ENCODE measurements around the gene GRB14.

The GRB14 gene

DNA sequence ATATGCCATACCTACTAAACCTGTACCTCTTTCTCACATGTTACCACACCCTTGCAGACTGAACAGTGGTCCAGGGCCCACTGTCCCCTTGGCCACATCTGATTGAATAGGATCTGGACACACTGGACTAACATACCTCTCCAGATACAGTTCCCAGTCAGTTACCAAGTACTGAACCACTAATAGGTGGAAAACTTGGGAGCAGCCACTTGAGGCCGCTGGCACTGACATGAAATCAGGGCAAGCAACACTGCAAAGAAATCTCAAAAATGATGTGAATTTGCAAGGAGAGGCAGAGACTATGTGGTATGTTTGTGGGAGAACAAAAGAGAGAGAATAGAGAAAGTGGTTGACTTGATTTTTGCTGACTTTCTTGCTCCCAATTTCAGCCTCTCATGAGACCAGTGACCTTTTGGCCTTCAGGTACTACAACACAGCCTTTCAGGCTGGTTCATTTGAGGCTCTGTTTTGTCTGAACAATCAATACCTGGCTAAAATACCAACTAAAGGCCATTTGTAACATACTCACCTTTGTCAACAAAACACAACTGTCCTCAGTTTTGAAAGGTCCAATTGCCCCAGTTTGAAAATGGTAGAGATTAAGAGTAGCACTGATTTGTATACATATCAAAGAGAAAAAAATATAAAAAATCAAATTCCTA lies 7.8 kb downstream of the GRB14 start:
- DNase-seq (ENCODE audit: low read depth) = no peak

DNA sequence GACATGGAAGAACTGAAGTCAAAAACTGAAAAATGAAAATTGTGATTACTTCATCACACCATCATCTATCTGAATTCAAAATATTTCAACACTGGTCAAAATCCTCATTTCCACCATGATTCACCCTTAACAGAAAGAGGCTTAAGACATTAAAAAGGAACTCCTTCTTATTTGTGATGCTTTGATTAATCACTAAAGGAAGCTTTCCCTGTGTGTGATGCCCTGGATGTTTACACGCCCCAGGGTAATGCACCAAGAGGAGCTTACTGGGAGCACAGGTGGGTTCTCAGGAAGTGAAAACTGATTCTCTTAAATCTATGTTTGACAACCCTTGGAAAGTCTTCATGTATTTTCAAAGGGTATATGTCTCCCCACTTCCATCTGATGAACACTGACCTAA lies 11.5 kb downstream of the GRB14 start:
- no peak for DNase-seq (ENCODE audit: low read depth)

DNA sequence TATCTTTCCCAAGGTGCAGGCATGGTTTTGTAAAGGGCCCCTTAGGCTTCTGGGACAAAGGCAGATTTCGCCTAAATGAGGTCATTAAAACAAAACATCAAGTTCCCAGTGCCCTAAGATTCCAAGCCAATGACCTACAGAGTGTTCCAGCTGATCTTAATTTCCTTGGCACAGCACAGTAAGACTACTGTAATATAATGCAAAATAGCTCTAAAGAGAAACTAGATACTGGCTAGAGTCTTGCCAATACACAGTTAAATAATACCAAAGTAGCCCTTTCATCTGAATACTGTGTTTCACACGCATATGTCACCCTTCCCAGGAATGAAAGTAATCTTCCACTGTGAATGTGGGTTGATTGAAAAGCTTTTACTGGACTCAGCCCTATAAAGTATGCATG lies 14.7 kb downstream of the GRB14 start:
- no peak for DNase-seq (ENCODE audit: low read depth)

DNA sequence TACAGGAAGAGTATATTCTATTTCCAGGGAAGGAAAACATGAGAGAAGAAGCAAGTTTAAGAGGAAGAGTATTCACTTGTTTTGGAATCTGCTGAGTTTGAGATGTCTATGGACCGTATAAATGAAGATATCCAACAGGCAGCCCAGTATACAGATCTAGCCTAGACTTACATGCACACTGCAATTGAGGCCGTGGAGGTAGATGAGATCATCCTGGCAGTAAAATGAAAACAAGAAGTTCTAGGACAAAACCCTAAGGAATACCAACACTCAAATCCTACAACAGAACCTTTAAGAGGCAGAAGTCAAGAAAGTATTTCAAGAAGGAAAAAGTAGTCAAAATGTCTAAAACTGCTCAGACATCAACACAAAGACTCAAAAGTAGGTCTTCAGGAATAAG lies 16.0 kb downstream of the GRB14 start:
- no peak for DNase-seq (ENCODE audit: low read depth)

DNA sequence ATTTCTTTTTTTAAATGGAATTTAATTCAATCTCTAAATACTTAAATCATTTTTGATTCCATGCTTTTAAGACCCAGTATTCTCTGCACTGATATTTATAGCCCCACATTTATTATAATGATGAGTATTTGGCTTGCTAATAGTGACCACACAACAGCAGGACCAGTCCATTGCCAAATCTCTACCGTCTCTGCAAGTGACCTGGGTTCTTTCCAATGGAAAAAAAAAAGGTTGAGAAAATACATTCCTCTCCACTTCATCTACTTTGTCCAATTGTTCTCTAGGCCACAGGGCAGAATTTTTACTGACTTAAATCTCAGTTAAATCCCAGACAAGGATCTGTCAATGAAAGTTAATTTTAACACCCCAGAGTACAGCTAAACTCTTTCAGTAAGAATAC lies 20.5 kb downstream of the GRB14 start:
- no peak for DNase-seq (ENCODE audit: low read depth)

DNA sequence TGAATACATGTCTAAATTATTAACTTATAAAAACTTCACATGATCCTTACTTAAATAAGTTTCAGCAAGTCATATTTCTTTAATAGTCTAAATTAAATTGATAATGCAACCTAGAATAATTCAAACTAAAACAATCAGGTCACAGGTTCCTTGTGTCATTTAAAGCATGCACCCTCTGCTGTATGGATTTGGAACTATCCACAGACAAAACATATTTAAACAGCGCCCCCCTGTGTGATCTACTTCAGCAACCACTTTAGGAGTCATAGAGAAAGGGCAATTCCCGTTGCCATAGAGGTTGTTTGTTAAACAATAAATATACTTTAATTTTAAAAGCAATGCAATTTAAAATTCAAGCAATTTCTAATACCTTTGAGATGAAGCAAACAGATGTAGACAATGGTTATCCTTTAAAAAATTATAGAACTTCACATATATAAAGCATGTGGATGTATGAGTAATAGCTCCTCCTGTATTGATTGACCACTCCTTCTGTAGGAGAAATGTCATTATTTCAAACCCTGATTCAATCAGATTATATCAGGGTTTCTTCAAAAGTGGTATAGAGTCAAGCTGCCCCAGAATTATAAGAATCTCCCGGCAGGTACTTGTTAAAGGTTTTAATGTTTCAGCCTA lies 21.2 kb downstream of the GRB14 start:
- no peak for DNase-seq (ENCODE audit: low read depth)

DNA sequence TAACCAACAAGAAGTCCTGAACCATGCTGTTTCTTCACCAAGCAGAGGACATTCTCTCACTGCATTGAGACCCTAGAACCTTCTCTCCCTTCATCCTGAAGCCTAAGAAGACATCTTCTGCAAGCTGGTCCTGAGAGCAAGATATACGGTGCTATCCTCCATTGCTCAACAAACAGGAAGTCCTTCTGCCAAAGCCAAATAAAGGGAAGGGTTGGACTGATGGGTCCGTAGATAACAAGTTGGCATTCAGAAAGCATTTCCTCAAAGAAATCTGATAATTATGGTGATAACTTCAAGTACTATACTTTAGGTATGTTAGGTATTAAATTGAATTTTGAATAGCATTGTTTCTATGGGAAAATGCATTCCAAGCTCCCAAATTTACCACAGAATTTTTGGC lies 23.3 kb downstream of the GRB14 start:
- DNase-seq (ENCODE audit: low read depth) = no peak

DNA sequence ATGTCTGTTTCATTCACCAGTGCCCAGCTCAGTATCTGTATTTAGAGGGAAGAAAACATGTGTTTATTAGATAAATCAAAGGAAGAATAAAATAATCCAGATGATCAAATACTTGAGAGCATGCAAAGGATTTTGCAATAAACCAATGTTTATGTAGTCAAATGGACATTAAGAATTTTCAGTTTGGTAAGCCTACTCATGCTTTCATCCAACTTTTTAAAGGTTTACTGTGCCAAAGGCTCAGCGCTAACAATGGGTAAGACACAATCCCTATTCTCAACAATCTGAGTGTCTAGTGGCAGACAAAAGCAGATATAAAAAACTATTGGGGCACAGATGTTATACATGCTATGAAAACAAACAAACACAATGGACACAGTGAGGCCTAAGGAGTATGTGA lies 26.3 kb downstream of the GRB14 start:
- no peak for DNase-seq (ENCODE audit: low read depth)

DNA sequence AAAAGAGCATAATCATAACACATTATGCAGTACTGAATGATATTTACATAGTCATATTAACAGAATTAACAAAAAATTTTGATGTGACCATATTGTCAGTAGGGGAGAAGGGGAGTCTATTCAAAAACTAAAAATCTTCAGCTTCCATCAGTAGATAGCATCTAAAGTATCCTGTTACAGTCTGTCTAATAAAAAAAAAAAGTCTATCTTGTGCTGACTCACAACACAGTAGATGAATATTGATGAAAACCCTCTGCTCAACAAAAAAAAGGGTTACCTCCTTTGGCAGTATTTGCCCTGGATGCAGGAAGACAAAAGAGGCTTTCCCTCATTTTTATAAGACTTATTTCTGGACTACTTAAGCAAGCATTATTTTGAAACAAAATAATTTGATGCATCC lies 27.3 kb downstream of the GRB14 start:
- no peak for DNase-seq (ENCODE audit: low read depth)

DNA sequence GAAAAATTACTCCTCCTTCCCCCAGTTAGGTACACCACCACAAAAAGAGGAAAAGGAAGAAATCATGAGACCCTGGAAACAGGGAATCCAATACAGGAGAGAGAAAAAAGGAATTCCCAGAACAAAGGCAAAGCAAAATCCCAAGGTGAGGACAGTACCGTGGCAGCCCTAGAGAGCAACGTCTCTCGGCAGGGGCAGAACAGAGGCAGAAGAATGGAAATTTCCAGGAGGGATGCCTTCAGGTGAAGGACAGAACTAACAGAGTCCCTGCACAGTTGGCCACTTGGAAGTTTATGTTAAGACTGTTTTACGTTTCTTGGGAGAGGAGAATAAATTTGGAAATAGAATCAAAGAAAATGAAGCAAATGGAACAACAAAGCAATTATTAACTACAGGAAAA lies 27.7 kb downstream of the GRB14 start:
- no peak for DNase-seq (ENCODE audit: low read depth)

DNA sequence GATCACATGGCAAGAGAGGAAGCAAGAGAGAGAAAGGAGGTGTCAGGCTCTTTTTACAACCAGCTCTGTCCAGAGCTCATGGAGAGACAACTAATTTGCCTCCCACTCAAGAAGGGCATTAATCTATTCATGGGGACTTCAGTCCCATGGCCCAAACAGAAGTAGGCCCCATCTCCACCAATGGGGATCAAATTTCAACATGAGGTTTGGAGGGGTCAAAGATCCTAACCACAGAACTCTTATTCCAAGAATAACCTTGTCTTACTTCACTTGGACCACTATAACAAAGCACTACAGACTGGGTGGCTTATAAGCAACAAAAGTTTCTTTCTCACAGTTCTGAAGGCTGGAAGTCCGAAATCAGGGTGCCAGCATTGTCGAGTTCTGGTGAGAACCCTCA lies 31.8 kb downstream of the GRB14 start:
- DNase-seq (ENCODE audit: low read depth) = no peak

DNA sequence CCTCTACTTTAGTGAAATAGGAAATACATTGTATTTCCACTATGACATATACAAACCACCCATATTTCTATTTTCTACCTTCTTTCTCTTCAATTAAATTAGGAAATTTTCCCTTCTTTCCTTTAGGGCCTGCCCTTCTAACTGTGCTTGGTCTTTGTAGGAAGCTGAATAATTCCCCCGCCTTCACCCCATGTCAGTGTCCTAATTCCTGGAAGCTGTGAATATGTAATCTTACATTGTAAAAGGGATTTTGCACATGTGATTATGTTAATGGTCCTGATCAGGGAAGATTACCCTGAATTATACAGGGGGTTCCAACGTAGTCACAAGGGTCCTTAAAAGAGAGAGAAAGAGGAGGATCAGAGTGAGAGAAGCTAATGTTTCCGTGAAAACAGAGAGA lies 40.2 kb downstream of the GRB14 start:
- no peak for DNase-seq (ENCODE audit: low read depth)

DNA sequence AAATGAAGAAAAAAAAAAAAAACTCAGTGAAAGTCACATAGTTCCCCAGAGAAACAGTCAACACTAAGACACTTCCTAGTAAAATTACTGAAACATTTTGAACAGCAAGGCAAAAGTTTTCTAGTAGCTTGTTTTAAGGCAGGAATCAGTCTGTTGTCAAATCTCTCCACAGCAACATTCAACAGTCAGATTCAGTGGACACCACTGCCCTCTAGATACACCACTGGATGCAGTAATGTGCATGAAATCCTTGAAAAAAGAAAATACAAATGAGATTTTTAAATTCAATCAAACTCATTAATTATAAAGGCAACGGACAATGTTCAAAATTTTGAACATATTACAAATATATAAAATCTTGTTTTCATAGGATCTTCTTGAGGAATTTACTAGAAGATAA lies 46.4 kb downstream of the GRB14 start:
- no peak for DNase-seq (ENCODE audit: low read depth)

DNA sequence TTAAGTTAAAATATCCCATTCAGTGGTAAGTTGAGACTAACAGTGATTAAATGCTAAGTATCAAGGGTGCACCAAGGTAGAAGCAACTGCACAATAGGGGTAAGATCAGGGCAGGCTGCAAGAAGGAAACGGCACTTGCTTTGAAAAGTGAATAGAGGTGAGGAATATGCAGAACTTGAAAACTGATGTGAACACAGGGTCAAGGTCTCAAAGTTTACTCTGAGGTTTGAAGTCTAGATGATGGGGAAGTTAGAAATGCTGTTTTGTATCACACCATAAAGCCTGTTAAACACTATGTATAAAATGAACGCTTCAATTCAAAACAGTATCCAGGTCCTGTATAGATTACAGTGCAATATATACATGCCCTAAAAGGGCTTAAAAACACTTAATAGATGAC lies 50.8 kb downstream of the GRB14 start:
- DNase-seq (ENCODE audit: low read depth) = no peak

DNA sequence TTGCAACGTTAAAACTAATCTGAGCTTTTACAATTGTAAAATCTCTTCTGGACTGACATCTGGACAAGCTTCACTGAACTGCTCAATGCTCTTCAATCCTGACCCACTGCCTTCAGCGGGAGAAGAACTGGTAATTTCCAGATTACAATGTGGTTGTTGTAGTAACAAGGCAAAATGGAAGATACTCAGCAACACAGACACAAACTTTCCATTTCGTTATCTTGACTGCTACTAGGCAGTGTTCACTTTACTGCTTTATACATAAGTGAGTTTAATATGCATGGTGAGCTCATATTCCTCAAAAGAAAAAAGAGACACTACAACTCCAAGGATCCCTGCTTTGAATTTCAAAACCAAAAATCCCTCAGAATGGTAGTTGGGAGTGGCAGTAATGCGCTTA lies 51.9 kb downstream of the GRB14 start:
- DNase-seq (ENCODE audit: low read depth) = no peak

DNA sequence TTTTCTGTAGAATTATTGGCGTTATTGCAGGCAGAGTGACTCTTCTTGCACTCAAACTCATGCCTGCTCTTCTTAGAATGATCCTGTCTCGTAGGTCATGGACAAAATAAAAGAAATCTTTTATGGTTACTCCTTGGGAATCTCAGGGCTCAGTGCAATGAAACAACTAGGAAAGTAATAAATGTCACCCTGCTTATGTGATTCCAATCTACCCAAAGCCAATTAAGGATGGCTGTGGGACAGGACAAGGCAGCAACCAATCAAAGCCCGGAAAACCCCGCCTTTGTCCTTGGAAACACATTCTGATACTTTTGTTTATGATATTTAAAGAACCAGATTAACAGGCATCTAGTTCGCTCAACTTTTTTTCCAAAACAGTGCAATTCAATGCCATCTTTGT lies 53.0 kb downstream of the GRB14 start:
- DNase-seq (ENCODE audit: low read depth) = no peak

DNA sequence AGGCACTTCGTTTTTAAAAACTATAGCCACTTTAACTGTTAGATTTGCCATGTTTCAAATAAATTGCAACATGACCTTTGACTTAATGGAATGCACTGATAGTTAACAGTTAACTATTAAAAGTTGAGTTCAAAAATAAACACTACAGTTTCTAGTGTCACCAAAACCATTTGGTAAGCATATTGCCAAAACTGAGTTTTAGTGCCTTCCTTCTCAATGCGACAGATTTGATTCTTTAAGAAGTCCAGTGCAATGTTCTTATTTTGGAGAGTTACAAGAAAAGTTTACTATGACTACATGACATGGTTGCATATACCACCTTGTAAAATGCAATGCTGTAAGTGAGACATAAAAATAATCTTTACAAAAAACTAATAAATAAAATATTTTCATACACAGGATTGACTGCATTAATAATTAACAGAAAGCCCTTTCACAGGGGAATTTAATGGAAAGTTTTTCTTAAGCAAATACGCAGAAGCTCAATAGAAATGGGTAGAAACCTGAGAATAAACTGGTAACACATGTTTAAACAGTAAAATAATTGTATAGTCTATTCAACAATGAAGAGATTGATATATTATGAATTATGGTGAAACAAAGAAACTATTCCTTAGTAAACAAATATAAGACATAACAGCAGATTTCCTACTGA lies 53.8 kb downstream of the GRB14 start:
- no peak for DNase-seq (ENCODE audit: low read depth)

DNA sequence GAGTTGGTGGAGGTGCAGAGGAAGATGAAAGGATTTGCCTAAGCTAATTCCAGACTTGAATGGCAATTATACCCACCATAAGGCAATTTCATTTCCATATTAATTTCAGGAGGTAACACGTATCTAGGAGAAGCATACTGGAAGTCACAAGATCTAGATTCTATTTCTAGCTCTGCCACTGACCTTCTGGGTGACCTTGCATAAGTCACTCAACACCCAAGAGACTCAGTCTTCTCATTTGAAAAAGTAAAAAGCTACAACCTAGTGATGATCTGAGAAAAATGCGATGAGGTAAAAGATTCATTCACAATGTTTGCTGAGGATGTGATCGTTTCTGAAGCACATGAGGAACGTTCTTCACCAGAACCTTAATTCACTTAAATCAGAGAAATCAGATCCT lies 55.9 kb downstream of the GRB14 start:
- no peak for DNase-seq (ENCODE audit: low read depth)

DNA sequence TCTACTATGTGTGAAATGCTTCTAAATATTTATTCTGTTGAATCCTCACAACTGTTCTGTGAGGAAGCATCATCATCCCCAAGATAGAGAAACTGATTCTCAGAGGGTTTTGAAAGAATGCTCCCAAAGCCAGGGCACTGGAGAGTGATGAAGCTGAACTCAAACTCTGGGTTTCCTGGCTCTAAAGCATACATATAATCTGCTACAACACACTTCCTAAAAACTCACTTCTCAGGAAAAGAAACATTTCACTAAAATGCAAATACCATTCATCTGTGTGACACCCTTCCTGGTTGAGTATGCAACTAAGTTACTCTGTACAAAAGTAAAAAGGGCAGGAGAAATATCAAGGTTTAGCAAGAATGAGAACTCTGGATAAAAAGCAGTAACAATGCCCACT lies 58.6 kb downstream of the GRB14 start:
- no peak for DNase-seq (ENCODE audit: low read depth)

DNA sequence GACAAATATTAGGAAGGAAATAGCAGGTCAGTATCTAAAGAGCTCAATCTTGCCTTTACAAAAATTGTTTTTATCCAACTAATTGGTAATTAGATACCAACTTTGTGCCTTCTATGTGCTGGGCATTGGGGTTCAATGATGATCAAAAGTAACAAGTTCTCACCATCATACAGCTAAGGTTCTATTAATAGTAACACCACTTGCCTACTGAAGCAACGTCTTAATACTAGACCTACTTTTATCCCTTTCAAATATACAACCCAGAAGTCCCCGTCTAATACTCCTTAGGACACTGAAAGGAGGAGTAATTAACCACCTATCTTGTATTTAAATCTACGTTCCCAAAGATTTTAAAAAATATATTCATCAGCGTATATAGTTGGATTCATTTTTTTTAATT lies 59.3 kb downstream of the GRB14 start:
- DNase-seq (ENCODE audit: low read depth) = no peak

DNA sequence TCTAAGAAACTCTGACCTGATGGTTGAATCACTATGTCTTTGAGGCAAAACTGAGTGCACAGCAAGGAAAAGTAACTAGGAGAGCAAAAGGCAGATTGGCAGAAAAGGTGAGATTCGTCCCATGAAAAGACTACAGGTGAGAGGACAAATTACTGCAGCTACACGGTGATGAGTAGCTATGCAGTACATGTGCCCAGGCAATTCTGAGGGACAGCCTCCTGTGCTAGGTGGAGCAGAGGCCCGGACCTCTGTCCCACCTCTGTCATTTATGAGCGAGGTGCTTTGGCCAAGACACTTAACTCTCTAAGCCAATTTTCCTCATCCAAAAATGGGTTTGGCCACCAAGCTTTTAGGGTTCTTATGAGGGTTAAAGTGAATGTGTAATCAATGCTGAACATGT lies 59.9 kb downstream of the GRB14 start:
- no peak for DNase-seq (ENCODE audit: low read depth)

DNA sequence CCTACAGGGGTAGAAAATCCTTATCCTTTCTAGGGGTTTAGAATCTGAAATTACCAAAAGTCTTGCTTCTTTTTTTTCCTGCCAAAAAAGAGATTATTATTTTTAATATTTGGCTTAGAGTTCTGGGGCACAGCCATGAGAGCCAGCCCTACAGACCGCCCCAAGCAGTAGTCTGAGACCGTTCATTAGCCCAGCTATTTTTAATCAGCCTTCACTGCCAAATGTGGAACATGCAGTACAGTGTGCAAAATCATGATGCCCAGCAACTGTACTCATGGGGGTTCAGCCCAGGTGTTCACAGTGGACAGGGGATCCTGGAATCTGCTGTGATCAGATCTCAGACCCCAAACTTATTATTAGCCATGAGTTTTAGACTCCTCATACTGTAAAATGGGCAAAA lies 60.4 kb downstream of the GRB14 start:
- DNase-seq (ENCODE audit: low read depth) = no peak

DNA sequence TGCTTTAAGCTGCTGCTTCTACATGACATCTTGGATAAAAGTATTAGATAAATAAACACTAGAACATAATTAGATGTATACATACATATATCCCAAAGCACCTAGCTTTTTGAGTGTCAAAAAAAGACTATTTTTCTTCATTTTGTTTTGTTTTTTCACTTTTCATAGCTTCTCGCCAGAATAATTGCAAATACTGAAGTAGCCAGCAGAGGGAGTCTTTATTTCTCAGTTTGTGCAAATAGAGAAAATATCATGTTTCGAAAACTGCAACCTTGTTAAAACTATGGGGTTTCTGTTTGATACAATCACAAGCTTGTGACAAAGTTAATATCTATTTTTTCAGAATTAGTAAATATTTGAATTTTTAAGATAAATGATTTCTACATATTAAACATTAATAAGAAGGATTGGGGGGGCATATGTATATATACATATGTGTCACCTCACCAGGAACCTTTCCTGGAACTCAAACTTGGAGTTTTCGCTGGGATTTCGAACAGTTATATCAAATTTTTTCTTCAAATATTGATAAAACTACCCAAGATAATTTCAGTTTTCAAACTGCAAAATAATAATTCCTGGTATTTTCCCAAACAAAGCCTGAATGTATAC lies 61.0 kb downstream of the GRB14 start:
- DNase-seq (ENCODE audit: low read depth) = no peak

All from activated T-cell treated with anti-CD3 and anti-CD28 coated beads for 48 hours (primary cell).